Endothelial cell of umbilical vein (primary cell): ENCODE data around the gene CLDN11. TPM values are rescaled to one million over a fixed set of nuclear protein-coding genes. Genes with fewer than 3 reads are reported as not detected.

Experiments
- BruUV-seq: library from RNA; stranded (reverse); fragments of 400-500 nt; replicated peaks from 2 replicates; lab custom pipeline; 2021; lab: Mats Ljungman, UMichigan
- CTCF ChIA-PET: fragments of 300-600, 350-600 bp; sonication (Branson Sonifier 250); formaldehyde crosslinking; loops from one replicate; lab custom pipeline; 2021; ENCODE audit warnings: antibody characterized with exemption, inconsistent platforms; lab: Charles Lee
- POLR2A ChIA-PET: fragments of 300-600, 350-600 bp; sonication (Branson Sonifier 250); formaldehyde crosslinking; loops from one replicate; lab custom pipeline; 2021; ENCODE audit warnings: antibody characterized with exemption, inconsistent platforms; lab: Charles Lee
- DNase-seq: peaks from one replicate; pipeline ENCODE4 v3.0.0-alpha.2; 2011; ENCODE audit warnings: low read depth, low spot score
- FAIRE-seq: peaks from 2 replicates; lab custom pipeline; 2011; peaks lifted over from hg19 to GRCh38; lab: Jason Lieb, UNC
- H2AFZ ChIP-seq: 2 replicates; pipeline ENCODE4 v1.6.0; 2012; ENCODE audit warnings: low read depth, low read length, control low read depth, inconsistent platforms
- H3K27ac ChIP-seq: 2 replicates; pipeline ENCODE4 v1.5.1; 2011; ENCODE audit warnings: low read depth, mild to moderate bottlenecking, control low read depth, low read length, moderate library complexity; ENCODE audit not compliant: insufficient read depth
- H3K27me3 ChIP-seq, 2 experiments: 2 replicates each; pipeline versions ENCODE4 v1.6.0 to v1.6.1; 2011; ENCODE audit warnings: low read length in 2 of 2, mixed read lengths in 1 of 2; ENCODE audit not compliant: control insufficient read depth in 2 of 2, insufficient read depth in 2 of 2
- H3K36me3 ChIP-seq, 2 experiments: 2 replicates in 1 of 2; 3 replicates in 1 of 2; pipeline ENCODE4 v1.5.1; 2011; ENCODE audit warnings: low read length in 2 of 2, mild to moderate bottlenecking in 1 of 2, moderate library complexity in 1 of 2; ENCODE audit not compliant: control insufficient read depth in 2 of 2, insufficient read depth in 2 of 2; ENCODE audit errors: extremely low read depth in 1 of 2
- H3K4me1 ChIP-seq: 3 replicates; pipeline ENCODE4 v1.5.1; 2011; ENCODE audit warnings: mild to moderate bottlenecking, low read length; ENCODE audit not compliant: control insufficient read depth, insufficient read depth; ENCODE audit errors: extremely low read depth
- H3K4me2 ChIP-seq: 2 replicates; pipeline ENCODE4 v1.6.1; 2011; ENCODE audit warnings: low read length, control low read depth, mixed read lengths; ENCODE audit not compliant: insufficient read depth
- H3K4me3 ChIP-seq, 3 experiments: fragments of 200-600 bp in 1 of 3; sonication (generic), shearing (Covaris generic) in 1 of 3; replicated peaks in 1 of 3; 2 replicates each; pipeline ENCODE4 v1.5.1; 2011 to 2016; ENCODE audit warnings: control low read depth in 3 of 3, low read length in 3 of 3, mild to moderate bottlenecking in 2 of 3, inconsistent platforms in 1 of 3, low read depth in 1 of 3, moderate library complexity in 1 of 3; ENCODE audit not compliant: insufficient read depth in 1 of 3
- H3K79me2 ChIP-seq: 2 replicates; pipeline ENCODE4 v1.6.0; 2012; ENCODE audit warnings: low read length, inconsistent platforms; ENCODE audit not compliant: control insufficient read depth, insufficient read depth
- H3K9ac ChIP-seq: replicated peaks from 2 replicates; pipeline ENCODE3; 2011; ENCODE audit warnings: low read length, control low read depth; ENCODE audit not compliant: insufficient read depth; ENCODE audit errors: extremely low read depth
- H3K9me1 ChIP-seq: replicated peaks from 3 replicates; pipeline ENCODE4 v1.6.0; 2011; ENCODE audit warnings: mild to moderate bottlenecking, low read length; ENCODE audit not compliant: control insufficient read depth, insufficient read depth; ENCODE audit errors: extremely low read depth
- H3K9me3 ChIP-seq: replicated peaks from 2 replicates; pipeline ENCODE4 v1.5.1; 2012; ENCODE audit warnings: low read length, inconsistent platforms; ENCODE audit not compliant: control insufficient read depth, insufficient read depth
- H4K20me1 ChIP-seq: replicated peaks from 2 replicates; pipeline ENCODE3; 2011; ENCODE audit warnings: mild to moderate bottlenecking, low read length; ENCODE audit not compliant: control insufficient read depth, insufficient read depth; ENCODE audit errors: extremely low read depth
- CTCF ChIP-seq, 2 donors: IDR thresholded peaks; 1 replicate in 1 of 2; 2 replicates in 1 of 2; pipeline ENCODE4 v1.5.1; 2011; ENCODE audit warnings: low read length in 2 of 2, mild to moderate bottlenecking in 2 of 2, moderate library complexity in 2 of 2, control low read depth in 1 of 2, inconsistent platforms in 1 of 2, low read depth in 1 of 2; ENCODE audit not compliant: insufficient read depth in 1 of 2; ENCODE audit errors: extremely low read depth in 1 of 2
- EZH2 ChIP-seq: IDR thresholded peaks from 2 replicates; pipeline ENCODE4 v1.6.1; 2012; ENCODE audit warnings: borderline replicate concordance, low read depth, mild to moderate bottlenecking, moderate library complexity, low read length, inconsistent platforms; ENCODE audit not compliant: severe bottlenecking
- FOS ChIP-seq: IDR thresholded peaks from 2 replicates; pipeline ENCODE4 v1.6.1; 2011; ENCODE audit warnings: mild to moderate bottlenecking, low read length, moderate library complexity, borderline replicate concordance; ENCODE audit not compliant: insufficient read depth
- GATA2 ChIP-seq: IDR thresholded peaks from 2 replicates; pipeline ENCODE4 v1.7.0; 2011; ENCODE audit warnings: low read depth, mild to moderate bottlenecking, moderate library complexity, mixed read lengths, low read length; ENCODE audit not compliant: insufficient read length, insufficient read depth
- JUN ChIP-seq: IDR thresholded peaks from 2 replicates; pipeline ENCODE4 v1.6.1; 2011; ENCODE audit warnings: borderline replicate concordance, low read depth; ENCODE audit not compliant: insufficient read length, insufficient read depth
- MAX ChIP-seq: IDR thresholded peaks from 2 replicates; pipeline ENCODE4 v1.6.1; 2011; ENCODE audit not compliant: insufficient read depth, insufficient read length
- MYC ChIP-seq: IDR thresholded peaks from one replicate; pipeline ENCODE4 v1.6.1; 2011; ENCODE audit warnings: mild to moderate bottlenecking, low read depth, low read length
- POLR2A ChIP-seq: IDR thresholded peaks from 2 replicates; pipeline ENCODE4 v1.6.1; 2012; ENCODE audit warnings: low read depth, mild to moderate bottlenecking, control low read depth, low read length
- POLR2AphosphoS5 ChIP-seq: IDR thresholded peaks from 2 replicates; pipeline ENCODE4 v1.6.1; 2012; ENCODE audit warnings: low read depth, mild to moderate bottlenecking, control low read depth, low read length, moderate library complexity; ENCODE audit not compliant: insufficient read depth
- dilution Hi-C: fragments of 300-500 bp; cut with MboI; formaldehyde crosslinking; loops from one replicate; pipeline ENCODE4 v1.15.0; 2019; ENCODE audit warnings: low sequenced_read_pairs; ENCODE audit not compliant: extremely low pct_ligation_motif_present
- intact Hi-C: fragments of 100-400 bp; cut with micrococcal nuclease; formaldehyde crosslinking; loops from one replicate; pipeline ENCODE4 v1.10.0; 2022
- polyA plus RNA-seq, 4 experiments: library from polyadenylated mRNA; depleted of rRNA in 3 of 4; stranded (reverse) in 3 of 4; unstranded in 1 of 4; fragments of >200 nt; gene quantifications; 2 replicates each; pipeline versions ENCODE4 v1.2.1 to v1.2.3, GENCODE V29; 2011 to 2012; ENCODE audit warnings: missing spikeins in 1 of 4
- total RNA-seq: library from RNA; stranded (reverse); gene quantifications from 2 replicates; pipeline ENCODE4 v1.2.3, GENCODE V29; 2021

The CLDN11 gene
- total and polyA plus RNA-seq, 2 donors (not counting 3 experiments of a cell fraction or from before 2014, with no cell fraction given): 147 to 395 TPM

GRCh38 chr3:170421111-170421641 is 2.5 kb downstream of the CLDN11 start:
- Histone ChIP-seq H3K9me3 (no peaks in the 10 kb centered on the region), H3K36me3 (peaks cover 0 to 4% of the 10 kb centered on the region in 2 experiments), H3K27me3 (no peaks in the 10 kb centered on the region), H3K9ac (peak overlapping the region; percentile 89), H3K4me1 (peaks cover 53% of the 10 kb centered on the region), H3K27ac (peak overlapping the region; percentile 46), H3K4me3 (peak overlapping the region in 2 of 3 experiments; percentile 65 to 86), H3K9me1 (no peaks in the 10 kb centered on the region), H3K4me2 (peak overlapping the region; percentile 83), H2AFZ (no peak overlapping the region), H3K79me2 (peaks cover 79% of the 10 kb centered on the region), H4K20me1 (no peaks in the 10 kb centered on the region)
- dilution Hi-C loops: no loop called here
- intact Hi-C loops: loop anchor here (1.0 kb wide), 1 partner anchor 330 kb away; no protein-coding TSS in a partner anchor
- DNase-seq: peak; percentile 21
- POLR2A ChIA-PET: interaction anchor here (0.6 kb wide), 1 partner anchor 870 kb away, joined by 3 read pairs; no protein-coding TSS in a partner anchor
- CTCF ChIA-PET: interaction anchor here (0.6 to 1.7 kb wide), 4 partner anchors 9 to 390 kb away, joined by 3 to 17 read pairs (median 4); no protein-coding TSS in a partner anchor
- peak; percentile 52 for TF ChIP-seq POLR2A
- no peak for TF ChIP-seq POLR2AphosphoS5
- no peak for TF ChIP-seq EZH2
- no peak for TF ChIP-seq CTCF (IDR thresholded peaks at IDR 0.05; ENCODE audit: extremely low read depth in 1 of 2, insufficient read depth in 1 of 2, low read depth in 1 of 2, low read length in 2 of 2)
- peak; percentile 26 for FAIRE-seq
- BruUV-seq: no TSS peak

- TF ChIP-seq EZH2 (no peak), CTCF (IDR thresholded peaks at IDR 0.05; ENCODE audit: extremely low read depth in 1 of 2, insufficient read depth in 1 of 2, low read depth in 1 of 2, low read length in 2 of 2) (no peak), JUN (no peak), GATA2 (no peak), MYC (no peak), FOS (no peak), POLR2A (no peak), POLR2AphosphoS5 (no peak), MAX (no peak)
- DNase-seq: no peak
- BruUV-seq: no TSS peak
- peak overlapping the region; percentile 46 for H3K27ac ChIP-seq
- H4K20me1 ChIP-seq: no peaks in the 10 kb centered on the region
- H3K4me1 ChIP-seq: peaks cover 55% of the 10 kb centered on the region
- H3K79me2 ChIP-seq: peaks cover 85% of the 10 kb centered on the region
- FAIRE-seq: no peak
- no peak overlapping the region for H2AFZ ChIP-seq
- ChIA-PET POLR2A (interaction anchor here (0.6 kb wide), 1 partner anchor 870 kb away, joined by 3 read pairs; no protein-coding TSS in a partner anchor), CTCF (interaction anchor here (1.0 to 1.7 kb wide), 3 partner anchors 132 to 390 kb away, joined by 3 to 17 read pairs (median 6); no protein-coding TSS in a partner anchor)
- no peaks in the 10 kb centered on the region for H3K27me3 ChIP-seq
- peaks cover 3 to 6% of the 10 kb centered on the region in 2 experiments for H3K36me3 ChIP-seq
- H3K4me2 ChIP-seq: peak overlapping the region; percentile 72
- no peaks in the 10 kb centered on the region for H3K9me1 ChIP-seq
- no peaks in the 10 kb centered on the region for H3K9me3 ChIP-seq
- intact Hi-C loops (loop anchor here (1.0 kb wide), 2 partner anchors 107 to 330 kb away; no protein-coding TSS in a partner anchor), dilution Hi-C loops (no loop called here)
- peak overlapping the region; percentile 89 for H3K9ac ChIP-seq
- peak overlapping the region in 2 of 3 experiments; percentile 65 to 86 for H3K4me3 ChIP-seq
These were observed 3.1 kb downstream of the CLDN11 start for GRCh38 chr3:170421758-170422157.
